Breast epithelium (tissue), 4 donors: ENCODE measurements around the gene CAMTA1. TPM values are rescaled to one million over a fixed set of nuclear protein-coding genes. Genes with fewer than 3 reads are reported as not detected.

Experiments
- DNase-seq, 2 donors: peaks; one replicate each; pipeline ENCODE4 v3.0.0-alpha.2; 2019; ENCODE audit warnings: low spot score in 2 of 2
- H3K27ac ChIP-seq, 2 donors: fragments of 200-600 bp; sonication (generic) in 1 of 2; one replicate each; pipeline ENCODE4 v1.5.1; 2016 to 2019; ENCODE audit warnings: mild to moderate bottlenecking in 1 of 2
- H3K27me3 ChIP-seq, 2 donors: fragments of 200-600 bp; sonication (generic) in 1 of 2; one replicate each; pipeline versions ENCODE4 v1.5.1 to v1.6.0; 2017 to 2019; ENCODE audit warnings: control low read depth in 1 of 2, mild to moderate bottlenecking in 1 of 2
- H3K36me3 ChIP-seq: fragments of 200-600 bp; one replicate; pipeline ENCODE4 v1.5.1; 2019
- H3K4me1 ChIP-seq, 2 donors: fragments of 200-600 bp; sonication (generic); one replicate each; pipeline ENCODE4 v1.5.1; 2016 to 2019; ENCODE audit warnings: control low read depth in 1 of 2
- H3K4me3 ChIP-seq, 3 donors: fragments of 200-600 bp; sonication (generic); 1 replicate in 2 of 3; 2 replicates in 1 of 3; pipeline ENCODE4 v1.5.1; 2016 to 2019; ENCODE audit warnings: mild to moderate bottlenecking in 3 of 3, moderate library complexity in 2 of 3
- H3K9me3 ChIP-seq, 2 donors: fragments of 200-600 bp; sonication (generic) in 1 of 2; one replicate each; pipeline ENCODE4 v1.5.1; 2016 to 2019; ENCODE audit warnings: control low read depth in 1 of 2
- POLR2A ChIP-seq: fragments of 450-650 bp; IDR thresholded peaks from one replicate; pipeline ENCODE4 v1.6.1; 2016; ENCODE audit warnings: antibody characterized with exemption, mild to moderate bottlenecking, moderate library complexity
- POLR2AphosphoS5 ChIP-seq, 3 donors: sonication (generic); formaldehyde crosslinking; IDR thresholded peaks; one replicate each; pipeline ENCODE4 v1.6.1; 2017; ENCODE audit warnings: antibody characterized with exemption in 3 of 3
- intact Hi-C: fragments of 100-400 bp; cut with DNase I; formaldehyde crosslinking; loops from one replicate; pipeline ENCODE4 v1.15.1; 2023; ENCODE audit warnings: low total_unique reads
- total RNA-seq, 3 donors: library from RNA; depleted of rRNA; stranded (reverse); fragments of >200 nt; gene quantifications; one replicate each; pipeline ENCODE4 v1.1.0, GENCODE V29; 2016
- TF ChIP-seq, protein P1 (sequence below), 3 donors: fragments of 450-650 bp; IDR thresholded peaks; one replicate each; pipeline ENCODE4 v1.5.1; 2016 to 2017; ENCODE audit warnings: antibody characterized with exemption in 3 of 3, mild to moderate bottlenecking in 3 of 3, moderate library complexity in 3 of 3

The CAMTA1 gene
- total RNA-seq, 3 donors from 2014 or later: 53.4 to 84.0 (median 61.9) TPM

DNA sequence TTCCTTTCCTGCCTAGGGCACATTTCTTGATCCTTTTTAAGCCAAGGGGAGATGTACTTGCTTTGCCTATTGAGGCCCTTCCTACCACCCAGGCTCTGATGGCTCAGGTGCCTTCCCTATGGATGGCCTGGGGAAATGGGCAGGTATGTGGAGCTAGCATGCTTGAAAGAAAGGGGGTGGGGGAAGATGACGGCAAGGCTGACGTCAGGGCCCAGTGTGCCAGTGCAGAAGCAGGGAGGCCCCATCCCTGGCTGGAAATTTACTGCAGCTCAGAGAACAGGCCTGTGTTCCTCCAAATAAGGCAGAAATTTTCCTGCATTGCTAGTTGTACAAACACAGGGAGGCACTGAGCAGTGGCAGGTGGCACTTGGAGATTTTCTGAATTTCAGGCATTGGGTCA is 532.6 kb downstream of the CAMTA1 start:
- Histone ChIP-seq H3K36me3 (no peaks in the 10 kb centered on the region), H3K27me3 (no peaks in the 10 kb centered on the region), H3K9me3 (no peaks in the 10 kb centered on the region), H3K4me3 (no peak overlapping the region), H3K27ac (no peak overlapping the region), H3K4me1 (no peaks in the 10 kb centered on the region)
- peak in 1 of 2 donors; percentile 14 for DNase-seq
- intact Hi-C loops: no loop called here
- TF ChIP-seq POLR2AphosphoS5 (IDR thresholded peaks at IDR 0.05) (no peak), POLR2A (no peak)
- TF ChIP-seq, protein P1, sequence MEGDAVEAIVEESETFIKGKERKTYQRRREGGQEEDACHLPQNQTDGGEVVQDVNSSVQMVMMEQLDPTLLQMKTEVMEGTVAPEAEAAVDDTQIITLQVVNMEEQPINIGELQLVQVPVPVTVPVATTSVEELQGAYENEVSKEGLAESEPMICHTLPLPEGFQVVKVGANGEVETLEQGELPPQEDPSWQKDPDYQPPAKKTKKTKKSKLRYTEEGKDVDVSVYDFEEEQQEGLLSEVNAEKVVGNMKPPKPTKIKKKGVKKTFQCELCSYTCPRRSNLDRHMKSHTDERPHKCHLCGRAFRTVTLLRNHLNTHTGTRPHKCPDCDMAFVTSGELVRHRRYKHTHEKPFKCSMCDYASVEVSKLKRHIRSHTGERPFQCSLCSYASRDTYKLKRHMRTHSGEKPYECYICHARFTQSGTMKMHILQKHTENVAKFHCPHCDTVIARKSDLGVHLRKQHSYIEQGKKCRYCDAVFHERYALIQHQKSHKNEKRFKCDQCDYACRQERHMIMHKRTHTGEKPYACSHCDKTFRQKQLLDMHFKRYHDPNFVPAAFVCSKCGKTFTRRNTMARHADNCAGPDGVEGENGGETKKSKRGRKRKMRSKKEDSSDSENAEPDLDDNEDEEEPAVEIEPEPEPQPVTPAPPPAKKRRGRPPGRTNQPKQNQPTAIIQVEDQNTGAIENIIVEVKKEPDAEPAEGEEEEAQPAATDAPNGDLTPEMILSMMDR (IDR thresholded peaks at IDR 0.05): no peak

DNA sequence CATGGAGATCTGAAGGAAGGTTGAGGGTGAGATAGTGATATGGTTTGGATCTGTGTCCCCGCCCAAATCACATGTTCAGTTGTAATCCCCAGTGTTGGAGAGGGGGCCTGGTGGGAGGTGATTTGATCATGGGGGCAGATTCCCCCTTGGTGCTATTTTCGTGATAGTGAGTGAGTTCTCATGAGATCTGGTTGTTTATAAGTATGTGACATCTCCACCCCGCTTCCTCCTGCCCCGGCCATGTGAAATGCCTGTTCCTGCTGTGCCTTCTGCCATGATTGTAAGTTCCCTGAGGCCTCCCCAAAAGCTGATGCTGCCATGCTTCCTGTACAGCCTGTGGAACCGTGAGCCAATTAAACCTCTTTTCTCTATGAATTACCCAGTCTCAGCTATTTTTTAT is 533.9 kb downstream of the CAMTA1 start:
- Histone ChIP-seq H3K36me3 (no peaks in the 10 kb centered on the region), H3K4me1 (no peaks in the 10 kb centered on the region)
- intact Hi-C loops: no loop called here

DNA sequence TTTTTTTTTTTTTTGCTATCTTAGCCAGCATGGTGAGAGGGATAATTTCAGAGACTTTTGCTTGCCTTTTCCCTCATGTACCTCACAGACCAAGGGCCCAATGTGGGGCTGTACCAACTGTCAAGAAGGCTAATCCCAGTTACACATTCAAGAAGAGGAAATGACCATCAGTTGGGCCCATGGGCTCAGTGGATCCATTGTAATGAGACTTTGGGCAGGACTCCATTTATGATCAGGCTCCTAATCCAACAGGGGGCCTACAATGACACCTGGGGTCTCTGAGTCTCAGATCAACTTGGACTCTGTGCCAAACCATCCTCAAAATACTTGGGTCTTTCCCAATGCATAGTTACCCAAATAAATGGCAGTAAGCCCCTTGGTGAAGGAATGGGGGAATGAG is 535.4 kb downstream of the CAMTA1 start:
- intact Hi-C loops: no loop called here

More for the DNA sequence above, 533.9 kb downstream of the CAMTA1 start:
- no peak for TF ChIP-seq POLR2A
- TF ChIP-seq, protein P1 (IDR thresholded peaks at IDR 0.05): no peak
- TF ChIP-seq POLR2AphosphoS5 (IDR thresholded peaks at IDR 0.05): no peak
- no peaks in the 10 kb centered on the region for H3K27me3 ChIP-seq
- no peak overlapping the region for H3K27ac ChIP-seq
- no peak for DNase-seq
- no peak overlapping the region for H3K4me3 ChIP-seq
- H3K9me3 ChIP-seq: no peaks in the 10 kb centered on the region

DNA sequence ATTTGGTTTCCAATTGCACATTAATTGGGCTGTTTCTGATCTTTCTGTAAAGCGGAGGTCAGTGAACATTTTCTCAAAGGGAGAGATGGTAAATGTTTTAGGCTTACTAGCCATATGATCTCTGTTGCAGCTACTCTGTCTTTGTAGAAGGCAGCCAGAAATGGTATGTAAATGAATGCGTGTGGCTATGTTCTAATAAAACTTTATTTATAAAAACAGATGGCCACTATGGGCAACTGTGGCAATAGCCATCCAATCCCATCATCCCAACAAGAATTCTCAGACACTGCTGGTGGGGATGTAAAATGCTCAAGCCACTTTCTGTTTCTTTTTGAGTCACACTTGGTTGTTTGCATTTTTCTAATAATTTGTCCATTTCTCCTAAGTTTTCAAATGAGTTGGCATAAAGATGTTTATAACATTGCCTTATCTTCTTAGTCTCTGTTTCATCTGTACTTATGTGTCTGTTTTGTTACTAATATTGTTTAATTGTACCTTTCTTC is 537.1 kb downstream of the CAMTA1 start:
- TF ChIP-seq POLR2A (no peak), POLR2AphosphoS5 (IDR thresholded peaks at IDR 0.05) (no peak)
- TF ChIP-seq, protein P1 (IDR thresholded peaks at IDR 0.05): no peak
- intact Hi-C loops: no loop called here
- H3K4me1 ChIP-seq: no peaks in the 10 kb centered on the region
- no peaks in the 10 kb centered on the region for H3K27me3 ChIP-seq
- no peak overlapping the region for H3K4me3 ChIP-seq
- H3K9me3 ChIP-seq: no peaks in the 10 kb centered on the region
- no peak for DNase-seq
- no peak overlapping the region for H3K27ac ChIP-seq
- no peaks in the 10 kb centered on the region for H3K36me3 ChIP-seq

More for the DNA sequence above, 535.4 kb downstream of the CAMTA1 start:
- Histone ChIP-seq H3K27me3 (no peaks in the 10 kb centered on the region), H3K4me3 (no peak overlapping the region), H3K9me3 (no peaks in the 10 kb centered on the region), H3K36me3 (no peaks in the 10 kb centered on the region), H3K27ac (no peak overlapping the region), H3K4me1 (no peaks in the 10 kb centered on the region)
- no peak for DNase-seq
- TF ChIP-seq, protein P1 (IDR thresholded peaks at IDR 0.05): no peak
- TF ChIP-seq POLR2A: no peak
- no peak for TF ChIP-seq POLR2AphosphoS5 (IDR thresholded peaks at IDR 0.05)

DNA sequence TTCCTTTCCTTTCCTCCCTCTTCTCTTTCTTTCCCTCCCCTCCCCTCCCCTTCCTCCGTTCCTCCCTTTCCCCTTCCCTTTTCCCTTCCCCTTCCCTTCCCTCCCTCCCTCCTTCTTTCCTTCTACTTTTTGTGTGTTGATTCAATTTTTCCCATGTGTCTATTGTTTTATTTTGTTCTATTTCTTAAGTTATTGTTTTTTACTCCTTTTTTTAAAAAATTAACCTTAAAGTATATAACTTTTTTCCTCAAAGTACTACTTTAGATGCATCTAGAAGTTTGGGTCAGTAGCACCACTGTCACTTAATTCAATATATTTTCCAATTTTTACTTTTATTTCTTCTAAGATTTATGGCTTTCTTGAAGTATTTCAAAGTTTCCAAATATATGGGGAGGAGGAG is 537.7 kb downstream of the CAMTA1 start:
- DNase-seq: no peak
- peaks cover 0 to under 1% of the 10 kb centered on the region in 2 donors for H3K9me3 ChIP-seq
- intact Hi-C loops: no loop called here
- H3K27ac ChIP-seq: no peak overlapping the region
- no peak overlapping the region for H3K4me3 ChIP-seq
- TF ChIP-seq POLR2AphosphoS5 (IDR thresholded peaks at IDR 0.05): no peak
- TF ChIP-seq POLR2A: no peak
- TF ChIP-seq, protein P1 (IDR thresholded peaks at IDR 0.05): no peak
- no peaks in the 10 kb centered on the region for H3K4me1 ChIP-seq
- H3K36me3 ChIP-seq: no peaks in the 10 kb centered on the region
- no peaks in the 10 kb centered on the region for H3K27me3 ChIP-seq
